ENCODE results near the gene MED26. TPM values are rescaled to one million over a fixed set of nuclear protein-coding genes. Genes with fewer than 3 reads are reported as not detected.

Gene MED26
- polyA plus RNA-seq, 4 donors, result 5.8 to 9.5 (median 8.0) TPM

DNA sequence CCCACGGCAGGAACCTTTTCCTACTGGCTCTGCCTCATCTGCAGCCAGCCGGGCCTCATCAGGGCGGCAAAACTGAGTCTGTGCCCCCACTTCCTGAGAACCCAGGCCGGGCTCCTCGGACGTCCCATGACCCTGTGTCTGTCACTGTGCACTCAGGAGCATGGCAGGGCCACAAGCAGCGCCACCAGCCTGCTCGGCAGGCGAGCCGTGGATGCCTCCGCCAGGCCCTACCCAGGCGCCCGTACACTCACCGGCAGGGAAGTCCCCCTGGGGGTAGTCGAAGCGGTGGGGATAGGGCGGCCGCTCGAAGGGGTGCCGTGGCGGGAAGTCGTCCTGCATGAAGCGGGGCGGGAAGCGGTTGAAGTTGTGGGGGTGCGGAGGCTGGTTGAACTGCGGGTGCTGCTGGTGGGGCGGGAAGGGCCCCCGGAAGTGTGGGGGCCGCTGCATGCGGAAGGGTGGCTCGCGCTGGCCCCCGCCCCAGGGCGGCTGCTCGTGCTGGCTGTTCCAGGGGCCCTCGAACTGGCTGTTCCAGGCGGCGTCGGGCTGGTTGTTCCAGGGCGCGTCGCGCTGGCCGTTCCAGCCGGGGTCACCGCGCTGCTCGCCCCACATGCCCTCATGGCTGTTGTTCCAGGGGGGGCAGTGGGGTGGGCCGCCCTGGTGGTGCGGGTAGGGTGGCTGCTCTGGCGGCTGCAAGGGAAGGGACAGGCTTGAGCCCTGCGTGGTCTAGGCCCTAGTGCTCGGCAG is 102.8 kb downstream of the MED26 start:
- no peak for DNase-seq (ENCODE audit: low read depth in 4 of 4, low spot score in 2 of 4)

Other genes starting within 250 kb of the MED26 start
- 10 to 100 TPM; 26.8 to 37.1 (median 32.2) TPM for gene EPS15L1, start 156.2 kb downstream of the MED26 start, polyA plus RNA-seq (ENCODE audit: insufficient read length in 4 of 4)
- gene CALR3, start 132.0 kb downstream of the MED26 start, polyA plus RNA-seq (ENCODE audit: insufficient read length in 4 of 4), result under 1 TPM in 1 of 4 donors, not detected in 3; 0.14 TPM
- gene C19orf44, start 131.8 kb downstream of the MED26 start, polyA plus RNA-seq (ENCODE audit: insufficient read length in 4 of 4), result 10 to 100 TPM; 13.8 to 18.9 (median 16.5) TPM
- gene CHERP, start 85.8 kb downstream of the MED26 start, polyA plus RNA-seq (ENCODE audit: insufficient read length in 4 of 4), result 10 to 100 TPM; 26.6 to 56.5 (median 48.8) TPM
- gene SLC35E1, start 55.8 kb downstream of the MED26 start, polyA plus RNA-seq (ENCODE audit: insufficient read length in 4 of 4), result 10 to 100 TPM; 38.3 to 47.3 (median 43.0) TPM
- 100 to 1,000 TPM in 2 of 4 donors, 10 to 100 TPM in 2; 91.1 to 110 (median 100) TPM for gene SMIM7, start 31.9 kb upstream of the MED26 start, polyA plus RNA-seq (ENCODE audit: insufficient read length in 4 of 4)
- 10 to 100 TPM in 1 of 4 donors, 1 to 10 TPM in 3; 6.0 to 12.7 (median 8.8) TPM for gene TMEM38A, start 32.9 kb upstream of the MED26 start, polyA plus RNA-seq (ENCODE audit: insufficient read length in 4 of 4)
- under 1 TPM; 0.03 to 0.14 (median 0.09) TPM for gene NWD1, start 91.6 kb upstream of the MED26 start, polyA plus RNA-seq (ENCODE audit: insufficient read length in 4 of 4)
- 10 to 100 TPM; 43.0 to 94.6 (median 68.0) TPM for gene SIN3B, start 201.2 kb upstream of the MED26 start, polyA plus RNA-seq (ENCODE audit: insufficient read length in 4 of 4)